GM20000 (cell line): ENCODE data around the gene RASSF6.

ENCODE experiments used
- DNase-seq: peaks from one replicate; pipeline ENCODE4 v3.0.0; 2012; ENCODE audit warnings: low spot score
- CTCF ChIP-seq: IDR thresholded peaks from 2 replicates; pipeline ENCODE4 v1.5.1; 2012; ENCODE audit warnings: mild to moderate bottlenecking, control low read depth; ENCODE audit errors: extremely low read depth, missing control alignments

Gene RASSF6

GRCh38 chr4:73533515-73534422, 86.5 kb downstream of the RASSF6 start:
- no peak for DNase-seq
- TF ChIP-seq CTCF = no peak

GRCh38 chr4:73528171-73528570, 92.1 kb downstream of the RASSF6 start:
- no peak for DNase-seq
- no peak for TF ChIP-seq CTCF

- TF ChIP-seq CTCF = no peak
- DNase-seq = no peak
Observed at GRCh38 chr4:73527196-73527595, 93.0 kb downstream of the RASSF6 start.

GRCh38 chr4:73525611-73526010, 94.6 kb downstream of the RASSF6 start:
- no peak for DNase-seq
- TF ChIP-seq CTCF = no peak

GRCh38 chr4:73523126-73523525, 97.1 kb downstream of the RASSF6 start:
- TF ChIP-seq CTCF = no peak
- DNase-seq = no peak
